ENCODE measurements around the gene PRR19. TPM values are rescaled to one million over a fixed set of nuclear protein-coding genes. Genes with fewer than 3 reads are reported as not detected.
A peak's percentile ranks its signal among the peaks of the same experiment; 100 is the strongest.

The PRR19 gene
- total and polyA plus RNA-seq, 7 donors, result 0.17 to 0.73 (median 0.51) TPM; not detected in 2

DNA sequence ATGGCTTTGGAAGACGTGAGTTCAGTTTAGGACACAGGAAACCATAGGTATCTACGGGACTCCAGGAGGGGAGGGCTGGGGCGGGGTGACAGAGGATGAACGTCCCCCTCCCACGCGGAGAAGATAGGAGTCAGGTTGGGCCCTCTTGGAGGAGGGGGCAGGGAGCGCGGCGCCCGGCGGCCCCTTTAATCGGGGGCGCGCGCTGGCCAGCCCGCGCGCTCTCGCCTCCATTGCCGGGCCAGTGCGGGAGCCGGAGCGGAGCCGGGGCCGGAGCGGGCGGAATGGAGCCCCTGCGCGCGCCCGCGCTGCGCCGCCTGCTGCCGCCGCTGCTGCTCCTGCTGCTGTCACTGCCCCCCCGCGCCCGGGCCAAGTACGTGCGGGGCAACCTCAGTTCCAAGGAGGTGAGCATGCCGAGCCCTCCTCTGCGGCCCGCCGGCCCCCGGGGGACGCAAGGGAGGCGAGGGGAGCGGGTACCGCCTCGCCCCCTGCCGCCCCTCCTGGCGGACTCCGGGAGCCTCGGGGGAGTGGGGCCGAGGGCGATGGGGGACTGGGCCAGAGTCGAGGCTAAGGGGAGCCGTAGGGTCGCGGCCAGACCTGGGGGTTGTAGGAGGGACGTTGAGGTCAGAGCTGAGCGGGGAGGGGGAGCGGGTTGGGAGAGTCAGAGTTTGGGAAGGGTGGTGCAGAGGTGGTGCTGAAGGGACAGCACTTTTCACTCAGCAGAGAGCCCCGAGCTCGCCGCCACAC lies 11.3 kb downstream of the PRR19 start, which contains the start of gene TMEM145:
TSS of gene TMEM145 (plus strand) at position 214 of the 744 bp plus-strand sequence. CDS start at position 282, 68 bp downstream.
- 1 to 2% (median 1%) methylated on average over 23 to 67 of the region's 67 CpGs for WGBS, 3 donors
- Histone ChIP-seq H3K27me3 (ENCODE audit: insufficient read depth in 3 of 3, low read length in 2 of 3) (peaks cover 0 to 7% (median 2%) of the 10 kb centered on the region in 3 donors), H3K9me3 (no peaks in the 10 kb centered on the region), H3K4me3 (peak within 1 kb of the TSS; percentile 67), H3K27ac (no peak within 1 kb of the TSS), H3K4me1 (no peaks in the 10 kb centered on the region), H3K36me3 (ENCODE audit: insufficient read depth in 1 of 2, low read depth in 1 of 2) (no peaks in the 10 kb centered on the region)
- ATAC-seq, result peak; percentile 79 to 92 (median 84)
- TF ChIP-seq, protein P1, sequence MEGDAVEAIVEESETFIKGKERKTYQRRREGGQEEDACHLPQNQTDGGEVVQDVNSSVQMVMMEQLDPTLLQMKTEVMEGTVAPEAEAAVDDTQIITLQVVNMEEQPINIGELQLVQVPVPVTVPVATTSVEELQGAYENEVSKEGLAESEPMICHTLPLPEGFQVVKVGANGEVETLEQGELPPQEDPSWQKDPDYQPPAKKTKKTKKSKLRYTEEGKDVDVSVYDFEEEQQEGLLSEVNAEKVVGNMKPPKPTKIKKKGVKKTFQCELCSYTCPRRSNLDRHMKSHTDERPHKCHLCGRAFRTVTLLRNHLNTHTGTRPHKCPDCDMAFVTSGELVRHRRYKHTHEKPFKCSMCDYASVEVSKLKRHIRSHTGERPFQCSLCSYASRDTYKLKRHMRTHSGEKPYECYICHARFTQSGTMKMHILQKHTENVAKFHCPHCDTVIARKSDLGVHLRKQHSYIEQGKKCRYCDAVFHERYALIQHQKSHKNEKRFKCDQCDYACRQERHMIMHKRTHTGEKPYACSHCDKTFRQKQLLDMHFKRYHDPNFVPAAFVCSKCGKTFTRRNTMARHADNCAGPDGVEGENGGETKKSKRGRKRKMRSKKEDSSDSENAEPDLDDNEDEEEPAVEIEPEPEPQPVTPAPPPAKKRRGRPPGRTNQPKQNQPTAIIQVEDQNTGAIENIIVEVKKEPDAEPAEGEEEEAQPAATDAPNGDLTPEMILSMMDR (IDR thresholded peaks at IDR 0.05), result no peak
- intact Hi-C loops (cut with DNase I), result no loop called here
- peak; percentile 47 to 75 for DNase-seq

DNA sequence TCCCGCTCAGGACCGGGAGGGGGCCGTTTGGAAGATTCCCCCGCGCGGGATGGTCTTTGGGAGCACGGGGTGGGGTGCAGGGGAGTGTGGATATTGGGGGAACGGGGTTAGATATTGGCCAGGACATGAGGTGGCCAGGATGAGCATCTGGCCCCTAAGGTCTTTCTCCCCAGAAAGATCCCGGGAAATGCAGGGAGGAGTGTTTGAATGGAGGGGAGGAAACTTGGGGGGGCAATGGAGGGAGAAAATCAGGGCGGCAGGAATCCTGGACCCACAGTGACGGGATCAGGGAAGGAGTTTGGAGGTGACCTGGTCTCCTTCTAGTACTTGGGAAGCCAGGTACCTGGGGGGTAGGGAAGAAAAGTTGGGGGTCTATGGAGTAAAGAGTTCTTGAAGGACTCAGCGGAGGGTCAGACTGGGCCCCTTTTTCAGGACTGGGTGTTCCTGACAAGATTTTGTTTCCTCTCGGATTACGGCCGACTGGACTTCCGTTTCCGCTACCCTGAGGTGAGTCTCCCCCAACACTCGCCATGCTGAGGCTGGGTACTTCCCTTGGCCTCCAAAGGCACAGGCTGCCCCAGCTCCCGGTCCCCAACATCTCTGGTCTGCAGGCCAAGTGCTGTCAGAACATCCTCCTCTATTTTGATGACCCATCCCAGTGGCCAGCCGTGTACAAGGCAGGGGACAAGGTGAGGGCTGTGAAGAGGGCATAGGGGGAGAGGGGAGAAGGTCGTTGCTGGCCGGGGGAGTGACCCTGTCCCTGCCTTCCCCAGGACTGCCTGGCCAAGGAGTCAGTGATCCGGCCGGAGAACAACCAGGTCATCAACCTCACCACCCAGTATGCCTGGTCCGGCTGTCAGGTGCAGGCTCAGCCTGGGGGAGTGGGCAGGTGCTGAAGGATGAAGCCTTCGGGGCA lies 12.2 kb downstream of the PRR19 start:
- TF ChIP-seq, protein P1 (IDR thresholded peaks at IDR 0.05), result no peak
- Histone ChIP-seq H3K36me3 (ENCODE audit: insufficient read depth in 1 of 2, low read depth in 1 of 2) (no peaks in the 10 kb centered on the region), H3K27me3 (ENCODE audit: insufficient read depth in 3 of 3, low read length in 2 of 3) (peaks cover 0 to 7% (median 2%) of the 10 kb centered on the region in 3 donors), H3K4me1 (no peaks in the 10 kb centered on the region), H3K27ac (no peak overlapping the region), H3K4me3 (peak overlapping the region; percentile 67), H3K9me3 (no peaks in the 10 kb centered on the region)
- intact Hi-C loops (cut with DNase I), result no loop called here
- DNase-seq (no peak), ATAC-seq (no peak)
- 25 to 29% (median 27%) methylated on average over 24 to 26 of the region's 26 CpGs for WGBS, 3 donors

DNA sequence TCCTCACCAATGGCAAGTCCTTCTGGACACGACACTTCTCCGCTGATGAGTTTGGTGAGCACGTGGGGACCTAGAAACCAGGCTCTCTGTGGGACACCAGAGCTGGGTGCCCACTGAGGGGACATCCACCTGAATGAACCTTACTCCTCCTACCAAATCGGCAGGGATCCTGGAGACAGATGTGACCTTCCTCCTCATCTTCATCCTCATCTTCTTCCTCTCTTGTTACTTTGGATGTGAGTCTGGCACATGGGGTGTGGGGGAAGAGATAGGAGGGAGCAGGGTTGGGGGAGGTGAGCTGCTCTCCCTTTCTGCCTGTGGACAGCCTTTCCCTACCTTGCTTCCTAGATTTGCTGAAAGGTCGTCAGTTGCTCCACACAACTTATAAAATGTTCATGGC lies 13.1 kb downstream of the PRR19 start:
- H3K4me3 ChIP-seq, result no peak overlapping the region

More for the DNA sequence above, 13.1 kb downstream of the PRR19 start:
- DNase-seq (no peak), ATAC-seq (no peak)
- H3K27ac ChIP-seq, result no peak overlapping the region
- intact Hi-C loops (cut with DNase I), result no loop called here
- TF ChIP-seq, protein P1 (IDR thresholded peaks at IDR 0.05), result no peak
- WGBS, 3 donors, result 63 to 68% (median 64%) methylated on average over 5 of the region's 5 CpGs
- no peaks in the 10 kb centered on the region for H3K9me3 ChIP-seq
- H3K4me1 ChIP-seq, result no peaks in the 10 kb centered on the region
- H3K36me3 ChIP-seq (ENCODE audit: insufficient read depth in 1 of 2, low read depth in 1 of 2), result no peaks in the 10 kb centered on the region
- H3K27me3 ChIP-seq (ENCODE audit: insufficient read depth in 3 of 3, low read length in 2 of 3), result peaks cover 0 to 7% (median 2%) of the 10 kb centered on the region in 3 donors
